Measurements from ENCODE around the gene ABCG1. TPM values are rescaled to one million over a fixed set of nuclear protein-coding genes. Genes with fewer than 3 reads are reported as not detected.

The ABCG1 gene
- total and polyA plus RNA-seq, 5 donors from 2014 or later: 17.0 to 86.3 (median 24.3) TPM

DNA sequence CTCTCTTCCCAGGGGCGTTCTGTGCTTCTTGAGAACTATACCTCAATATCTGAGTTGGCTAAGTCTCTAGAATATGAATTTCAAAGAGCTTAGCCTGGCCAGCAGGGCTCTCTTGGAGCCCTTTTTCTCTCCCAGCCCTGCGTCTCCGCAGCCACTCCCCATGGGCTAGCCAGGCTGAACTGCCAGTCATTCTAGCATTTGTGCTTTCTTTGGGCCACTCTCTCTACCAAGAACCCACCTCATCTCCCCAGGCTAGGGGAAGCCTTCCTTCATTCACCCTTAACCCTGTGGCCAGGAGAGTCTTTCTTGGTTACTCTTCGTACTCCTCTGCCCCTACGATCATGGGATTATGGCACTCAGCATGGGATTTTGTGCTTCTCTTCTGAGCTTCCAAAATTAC is 18.2 kb downstream of the ABCG1 start:
- H3K4me3 Mint-ChIP-seq: peak overlapping the region; percentile 66 to 82 (median 70)
- no peak for DNase-seq
- Histone ChIP-seq H3K9me3 (ENCODE audit: control insufficient read depth in 2 of 2, low read length in 2 of 2) (no peaks in the 10 kb centered on the region), H3K27ac (ENCODE audit: insufficient read depth, low read length, poor library complexity, severe bottlenecking) (peak overlapping the region; percentile 98), H3K4me3 (ENCODE audit: low read depth, low read length) (peak overlapping the region; percentile 82), H3K27me3 (ENCODE audit: control insufficient read depth, insufficient read depth, low read length) (no peaks in the 10 kb centered on the region), H3K36me3 (ENCODE audit: control insufficient read depth, insufficient read depth, low read length) (no peaks in the 10 kb centered on the region), H3K4me1 (ENCODE audit: control insufficient read depth, insufficient read depth, low read length, poor library complexity, severe bottlenecking) (peaks cover 76% of the 10 kb centered on the region)
- H3K4me1 Mint-ChIP-seq: peaks cover 25 to 78% (median 57%) of the 10 kb centered on the region in 4 donors
- H3K36me3 Mint-ChIP-seq: peaks cover 3% of the 10 kb centered on the region
- no peaks in the 10 kb centered on the region for H3K27me3 Mint-ChIP-seq
- ATAC-seq (ENCODE audit: low read depth in 2 of 2): no peak
- H3K9me3 Mint-ChIP-seq: peaks cover 0 to 1% (median 0%) of the 10 kb centered on the region in 7 donors
- peak overlapping the region; percentile 81 to 95 (median 83) for H3K27ac Mint-ChIP-seq

DNA sequence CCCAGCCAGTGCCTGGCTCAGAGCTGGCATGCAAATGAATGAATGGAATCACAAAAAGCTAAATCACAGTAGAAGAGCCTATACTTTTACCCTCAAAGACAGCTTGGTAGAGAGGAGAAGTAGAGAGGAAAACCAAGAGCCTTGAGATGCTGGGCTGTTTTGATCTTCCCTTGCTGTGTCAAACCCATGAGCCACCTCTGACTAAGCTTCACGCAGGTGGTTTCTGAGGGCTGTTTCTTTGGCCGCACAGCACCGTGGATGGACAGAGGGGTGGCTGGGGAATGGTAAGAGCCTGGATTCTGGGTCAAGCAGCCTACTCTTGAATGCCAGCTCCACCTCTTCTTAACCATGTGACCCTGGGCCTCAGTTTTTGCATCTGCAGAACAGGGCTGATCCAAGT is 18.6 kb downstream of the ABCG1 start:
- peak overlapping the region; percentile 82 for H3K4me3 ChIP-seq (ENCODE audit: low read depth, low read length)
- H3K27me3 Mint-ChIP-seq: no peaks in the 10 kb centered on the region
- H3K4me1 Mint-ChIP-seq: peaks cover 20 to 78% (median 55%) of the 10 kb centered on the region in 4 donors
- H3K27ac Mint-ChIP-seq: peak overlapping the region; percentile 26 to 95 (median 81)
- DNase-seq (peak in 1 of 3 donors; percentile 37), ATAC-seq (ENCODE audit: low read depth in 2 of 2) (no peak)
- H3K9me3 ChIP-seq (ENCODE audit: control insufficient read depth in 2 of 2, low read length in 2 of 2): no peaks in the 10 kb centered on the region
- H3K9me3 Mint-ChIP-seq: peaks cover 0 to 1% (median 0%) of the 10 kb centered on the region in 7 donors
- peak overlapping the region; percentile 66 to 82 (median 70) for H3K4me3 Mint-ChIP-seq
- no peaks in the 10 kb centered on the region for H3K27me3 ChIP-seq (ENCODE audit: control insufficient read depth, insufficient read depth, low read length)
- H3K36me3 ChIP-seq (ENCODE audit: control insufficient read depth, insufficient read depth, low read length): no peaks in the 10 kb centered on the region
- peak overlapping the region; percentile 98 for H3K27ac ChIP-seq (ENCODE audit: insufficient read depth, low read length, poor library complexity, severe bottlenecking)
- peaks cover 72% of the 10 kb centered on the region for H3K4me1 ChIP-seq (ENCODE audit: control insufficient read depth, insufficient read depth, low read length, poor library complexity, severe bottlenecking)
- peaks cover 7% of the 10 kb centered on the region for H3K36me3 Mint-ChIP-seq

DNA sequence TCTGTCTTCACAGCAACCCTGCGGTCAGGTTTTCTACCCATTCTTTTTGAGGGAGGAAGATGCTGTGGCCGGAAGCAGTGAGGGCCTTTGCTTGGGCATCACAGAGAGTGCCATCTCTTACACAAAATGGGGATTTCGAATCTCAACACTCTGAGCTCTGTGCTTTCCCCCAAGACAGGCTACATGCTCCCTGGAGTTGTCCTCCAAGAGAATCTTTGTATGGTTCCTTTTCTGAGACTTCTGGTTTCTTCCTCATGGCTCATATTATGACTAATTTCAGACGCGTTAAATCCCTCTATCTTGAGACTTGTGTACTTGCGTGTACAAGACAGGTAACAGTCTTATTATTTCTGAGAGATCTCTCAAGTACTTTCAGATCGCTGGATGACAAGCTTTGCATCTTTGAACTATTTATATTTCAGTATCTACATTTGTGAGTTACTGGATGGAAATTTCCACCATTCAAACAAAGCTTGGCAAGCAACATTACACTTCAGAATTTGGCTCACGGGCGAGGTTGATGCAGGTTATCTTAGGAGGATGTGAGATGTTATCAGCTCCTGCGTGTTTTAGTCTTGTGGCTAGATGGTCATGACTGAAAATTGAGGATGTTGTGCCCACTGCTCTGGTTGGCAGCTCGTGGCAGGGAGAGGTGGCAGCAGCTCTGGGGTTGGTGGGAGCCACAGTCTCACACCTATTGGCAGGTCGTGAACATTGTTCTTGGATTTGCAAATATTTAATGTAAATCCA is 19.4 kb downstream of the ABCG1 start:
- ATAC-seq (ENCODE audit: low read depth in 2 of 2) (peak; percentile 21 to 26), DNase-seq (peak; percentile 50 to 83 (median 74))
- peak overlapping the region; percentile 98 for H3K27ac ChIP-seq (ENCODE audit: insufficient read depth, low read length, poor library complexity, severe bottlenecking)
- H3K36me3 ChIP-seq (ENCODE audit: control insufficient read depth, insufficient read depth, low read length): no peaks in the 10 kb centered on the region
- peaks cover 7% of the 10 kb centered on the region for H3K36me3 Mint-ChIP-seq
- H3K27me3 ChIP-seq (ENCODE audit: control insufficient read depth, insufficient read depth, low read length): no peaks in the 10 kb centered on the region
- H3K4me3 ChIP-seq (ENCODE audit: low read depth, low read length): peak overlapping the region; percentile 82
- peak overlapping the region; percentile 66 to 82 (median 70) for H3K4me3 Mint-ChIP-seq
- peaks cover 64% of the 10 kb centered on the region for H3K4me1 ChIP-seq (ENCODE audit: control insufficient read depth, insufficient read depth, low read length, poor library complexity, severe bottlenecking)
- H3K9me3 Mint-ChIP-seq: peaks cover 0 to 1% (median 0%) of the 10 kb centered on the region in 7 donors
- H3K9me3 ChIP-seq (ENCODE audit: control insufficient read depth in 2 of 2, low read length in 2 of 2): no peaks in the 10 kb centered on the region
- no peaks in the 10 kb centered on the region for H3K27me3 Mint-ChIP-seq
- H3K27ac Mint-ChIP-seq: peak overlapping the region; percentile 26 to 95 (median 81)
- peaks cover 18 to 74% (median 50%) of the 10 kb centered on the region in 4 donors for H3K4me1 Mint-ChIP-seq

DNA sequence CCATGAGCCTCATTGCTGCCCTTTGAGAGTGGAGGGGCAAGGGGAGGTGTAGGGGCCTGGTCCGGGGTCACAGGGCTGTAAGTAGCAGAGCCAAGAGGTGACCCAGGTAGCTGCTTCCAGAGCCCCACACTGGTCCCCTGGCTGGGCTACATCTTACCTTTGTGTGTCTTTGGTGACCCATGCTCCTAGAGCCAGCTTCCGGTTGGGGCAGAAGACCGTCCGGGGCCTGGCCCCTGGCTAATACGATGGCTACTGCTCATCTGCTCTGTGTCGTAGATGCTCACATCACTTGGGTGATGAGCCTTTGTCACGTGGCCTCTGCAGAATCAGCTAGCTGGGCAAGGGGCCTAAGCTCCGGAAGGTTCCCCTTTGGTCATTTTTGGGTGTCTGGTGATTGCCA is 20.6 kb downstream of the ABCG1 start:
- Mint-ChIP-seq H3K27me3 (no peaks in the 10 kb centered on the region), H3K9me3 (peaks cover 0 to 1% (median 0%) of the 10 kb centered on the region in 7 donors), H3K4me1 (peaks cover 14 to 64% (median 47%) of the 10 kb centered on the region in 4 donors), H3K27ac (peak overlapping the region in 1 of 3 donors; percentile 51), H3K4me3 (peak overlapping the region in 1 of 4 donors; percentile 71), H3K36me3 (peaks cover 7% of the 10 kb centered on the region)
- Histone ChIP-seq H3K27ac (ENCODE audit: insufficient read depth, low read length, poor library complexity, severe bottlenecking) (peak overlapping the region; percentile 98), H3K27me3 (ENCODE audit: control insufficient read depth, insufficient read depth, low read length) (no peaks in the 10 kb centered on the region), H3K4me1 (ENCODE audit: control insufficient read depth, insufficient read depth, low read length, poor library complexity, severe bottlenecking) (peaks cover 52% of the 10 kb centered on the region), H3K36me3 (ENCODE audit: control insufficient read depth, insufficient read depth, low read length) (no peaks in the 10 kb centered on the region), H3K4me3 (ENCODE audit: low read depth, low read length) (no peak overlapping the region), H3K9me3 (ENCODE audit: control insufficient read depth in 2 of 2, low read length in 2 of 2) (no peaks in the 10 kb centered on the region)
- DNase-seq (no peak), ATAC-seq (ENCODE audit: low read depth in 2 of 2) (no peak)

DNA sequence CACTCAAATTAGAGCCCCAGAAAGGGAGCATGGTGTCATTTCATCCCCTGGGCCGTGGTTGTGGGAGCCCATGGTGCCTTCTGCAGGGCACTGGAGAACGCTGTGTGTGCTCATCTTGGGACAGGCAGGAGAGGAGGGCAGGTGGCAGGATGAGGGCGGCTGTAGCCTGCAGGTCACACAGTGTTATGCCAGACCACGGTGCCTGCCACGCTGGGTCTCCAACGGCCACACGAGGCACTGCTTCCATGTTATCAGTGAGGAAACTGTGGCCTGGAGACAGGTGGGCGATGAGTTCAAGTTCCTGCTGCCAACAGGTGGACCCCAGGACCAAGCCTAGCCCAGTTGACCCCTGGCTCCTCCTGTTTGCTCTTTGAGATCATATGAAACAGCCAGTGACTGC is 21.0 kb downstream of the ABCG1 start:
- no peak overlapping the region for H3K27ac ChIP-seq (ENCODE audit: insufficient read depth, low read length, poor library complexity, severe bottlenecking)
- no peak overlapping the region for H3K4me3 ChIP-seq (ENCODE audit: low read depth, low read length)
- ATAC-seq (ENCODE audit: low read depth in 2 of 2) (no peak), DNase-seq (no peak)
- Mint-ChIP-seq H3K9me3 (peaks cover 0 to 1% (median 0%) of the 10 kb centered on the region in 7 donors), H3K4me1 (peaks cover 14 to 62% (median 49%) of the 10 kb centered on the region in 4 donors), H3K36me3 (peaks cover 7% of the 10 kb centered on the region), H3K27me3 (no peaks in the 10 kb centered on the region), H3K27ac (no peak overlapping the region), H3K4me3 (no peak overlapping the region)
- peaks cover 49% of the 10 kb centered on the region for H3K4me1 ChIP-seq (ENCODE audit: control insufficient read depth, insufficient read depth, low read length, poor library complexity, severe bottlenecking)
- H3K36me3 ChIP-seq (ENCODE audit: control insufficient read depth, insufficient read depth, low read length): no peaks in the 10 kb centered on the region
- H3K9me3 ChIP-seq (ENCODE audit: control insufficient read depth in 2 of 2, low read length in 2 of 2): no peaks in the 10 kb centered on the region
- H3K27me3 ChIP-seq (ENCODE audit: control insufficient read depth, insufficient read depth, low read length): no peaks in the 10 kb centered on the region

DNA sequence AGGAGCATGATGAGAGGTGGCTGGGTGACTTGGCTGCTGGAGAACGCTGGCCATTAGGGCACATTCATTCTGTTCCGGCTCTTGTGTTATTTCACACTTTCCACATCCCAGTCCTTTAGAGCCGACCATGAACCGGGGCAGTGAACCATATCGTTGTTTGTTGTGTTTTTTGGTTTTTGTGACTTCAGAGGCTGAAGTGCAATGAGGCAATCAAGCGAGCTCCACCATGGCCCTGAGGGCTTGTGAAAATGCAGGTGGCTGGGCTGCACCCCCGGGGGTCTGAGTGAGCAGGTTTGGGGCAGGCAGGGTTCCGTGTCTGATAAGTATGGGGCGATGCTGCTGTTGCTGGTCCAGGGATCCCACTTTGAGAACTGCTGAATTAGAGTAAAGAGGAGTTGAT is 23.7 kb downstream of the ABCG1 start:
- no peak for ATAC-seq (ENCODE audit: low read depth in 2 of 2)
- no peak overlapping the region for H3K27ac ChIP-seq (ENCODE audit: insufficient read depth, low read length, poor library complexity, severe bottlenecking)

DNA sequence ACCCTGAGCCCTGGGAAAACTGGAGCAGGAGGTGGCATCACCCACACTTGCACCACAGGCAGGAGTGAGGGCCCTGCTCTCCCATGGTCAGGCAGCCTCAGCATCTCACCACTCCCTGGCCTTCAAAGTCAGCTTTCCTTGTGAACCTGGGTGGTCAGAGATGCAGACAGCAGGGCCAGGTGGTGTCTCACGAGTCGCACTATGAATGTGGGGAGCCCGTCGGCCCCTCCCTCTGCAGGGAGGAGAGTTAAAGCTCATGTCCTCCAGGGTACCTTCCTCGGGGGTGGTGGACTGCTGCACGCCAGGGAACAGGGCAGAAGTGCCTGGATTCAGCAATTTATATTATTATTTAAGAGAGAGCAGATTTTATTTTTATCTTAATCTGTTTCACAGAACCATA is 24.1 kb downstream of the ABCG1 start:
- ATAC-seq (ENCODE audit: low read depth in 2 of 2) (no peak), DNase-seq (no peak)
- Mint-ChIP-seq H3K36me3 (peaks cover 17% of the 10 kb centered on the region), H3K9me3 (no peaks in the 10 kb centered on the region), H3K27ac (no peak overlapping the region), H3K4me3 (no peak overlapping the region), H3K27me3 (no peaks in the 10 kb centered on the region), H3K4me1 (peaks cover 22 to 49% (median 29%) of the 10 kb centered on the region in 4 donors)
- H3K4me1 ChIP-seq (ENCODE audit: control insufficient read depth, insufficient read depth, low read length, poor library complexity, severe bottlenecking): peaks cover 18% of the 10 kb centered on the region
- no peaks in the 10 kb centered on the region for H3K27me3 ChIP-seq (ENCODE audit: control insufficient read depth, insufficient read depth, low read length)
- no peaks in the 10 kb centered on the region for H3K9me3 ChIP-seq (ENCODE audit: control insufficient read depth in 2 of 2, low read length in 2 of 2)
- H3K27ac ChIP-seq (ENCODE audit: insufficient read depth, low read length, poor library complexity, severe bottlenecking): no peak overlapping the region
- H3K36me3 ChIP-seq (ENCODE audit: control insufficient read depth, insufficient read depth, low read length): no peaks in the 10 kb centered on the region
- no peak overlapping the region for H3K4me3 ChIP-seq (ENCODE audit: low read depth, low read length)

More for the DNA sequence above, 23.7 kb downstream of the ABCG1 start:
- peaks cover 13% of the 10 kb centered on the region for H3K36me3 Mint-ChIP-seq
- Histone ChIP-seq H3K36me3 (ENCODE audit: control insufficient read depth, insufficient read depth, low read length) (no peaks in the 10 kb centered on the region), H3K4me3 (ENCODE audit: low read depth, low read length) (no peak overlapping the region), H3K9me3 (ENCODE audit: control insufficient read depth in 2 of 2, low read length in 2 of 2) (no peaks in the 10 kb centered on the region), H3K27me3 (ENCODE audit: control insufficient read depth, insufficient read depth, low read length) (no peaks in the 10 kb centered on the region), H3K4me1 (ENCODE audit: control insufficient read depth, insufficient read depth, low read length, poor library complexity, severe bottlenecking) (peaks cover 23% of the 10 kb centered on the region)
- H3K4me3 Mint-ChIP-seq: no peak overlapping the region
- H3K27me3 Mint-ChIP-seq: no peaks in the 10 kb centered on the region
- no peak for DNase-seq
- H3K27ac Mint-ChIP-seq: peak overlapping the region in 1 of 3 donors; percentile 40
- peaks cover 19 to 51% (median 31%) of the 10 kb centered on the region in 4 donors for H3K4me1 Mint-ChIP-seq
- H3K9me3 Mint-ChIP-seq: no peaks in the 10 kb centered on the region

Data from CD4-positive, CD25-positive, alpha-beta regulatory T cell (primary cell).